H9 (cell line): ENCODE results near the gene ACADM. TPM values are rescaled to one million over a fixed set of nuclear protein-coding genes. Genes with fewer than 3 reads are reported as not detected.

Experiments
- DNase-seq: peaks from one replicate; pipeline ENCODE4 v3.0.0-alpha.2; 2017
- H2AFZ ChIP-seq: one replicate; pipeline ENCODE4 v1.6.1; 2013; ENCODE audit warnings: mild to moderate bottlenecking, low read length, control low read depth, moderate library complexity
- H2AK5ac ChIP-seq: 2 replicates; pipeline ENCODE4 v1.6.1; 2013; ENCODE audit warnings: low read length, control low read depth, mixed read lengths; ENCODE audit not compliant: insufficient read length
- H2BK120ac ChIP-seq: one replicate; pipeline ENCODE4 v1.6.1; 2013; ENCODE audit warnings: low read depth, mild to moderate bottlenecking, low read length, control low read depth, inconsistent platforms; ENCODE audit not compliant: poor library complexity, severe bottlenecking
- H2BK12ac ChIP-seq: 2 replicates; pipeline ENCODE4 v1.6.1; 2013; ENCODE audit warnings: low read length, control low read depth, mixed read lengths, low read depth; ENCODE audit not compliant: insufficient read length
- H2BK15ac ChIP-seq: 2 replicates; pipeline ENCODE4 v1.6.1; 2013; ENCODE audit warnings: low read depth, low read length, control low read depth
- H2BK20ac ChIP-seq: one replicate; pipeline ENCODE4 v1.6.1; 2013; ENCODE audit warnings: low read depth, mild to moderate bottlenecking, low read length, control low read depth, inconsistent platforms; ENCODE audit not compliant: poor library complexity, severe bottlenecking
- H2BK5ac ChIP-seq: 2 replicates; pipeline ENCODE4 v1.6.1; 2013; ENCODE audit warnings: low read length, control low read depth, mixed read lengths; ENCODE audit not compliant: insufficient read length
- H3K14ac ChIP-seq: 2 replicates; pipeline ENCODE4 v1.6.1; 2013; ENCODE audit warnings: low read length, control low read depth; ENCODE audit not compliant: insufficient read depth
- H3K18ac ChIP-seq: 2 replicates; pipeline ENCODE4 v1.6.1; 2013; ENCODE audit warnings: low read depth, mild to moderate bottlenecking, mixed read lengths, low read length, control low read depth; ENCODE audit not compliant: insufficient read length
- H3K23ac ChIP-seq: 2 replicates; pipeline ENCODE4 v1.6.1; 2013; ENCODE audit warnings: low read length, control low read depth, mixed read lengths, low read depth; ENCODE audit not compliant: insufficient read length
- H3K23me2 ChIP-seq: 2 replicates; pipeline ENCODE4 v1.6.1; 2013; ENCODE audit warnings: low read depth, mild to moderate bottlenecking, mixed read lengths, low read length, control low read depth; ENCODE audit not compliant: insufficient read length, poor library complexity, severe bottlenecking
- H3K27ac ChIP-seq: 2 replicates; pipeline ENCODE4 v1.5.1; 2013; ENCODE audit warnings: low read length, control low read depth, mixed read lengths, low read depth; ENCODE audit not compliant: insufficient read length
- H3K27me3 ChIP-seq: 2 replicates; pipeline ENCODE4 v1.6.1; 2013; ENCODE audit warnings: low read length, control low read depth, inconsistent platforms; ENCODE audit not compliant: insufficient read depth
- H3K4ac ChIP-seq: 2 replicates; pipeline ENCODE4 v1.6.1; 2013; ENCODE audit warnings: low read depth, mild to moderate bottlenecking, control low read depth, inconsistent platforms, low read length, moderate library complexity
- H3K4me1 ChIP-seq: 2 replicates; pipeline ENCODE4 v1.6.1; 2013; ENCODE audit warnings: low read length, control low read depth, inconsistent platforms; ENCODE audit not compliant: insufficient read depth
- H3K4me2 ChIP-seq: 2 replicates; pipeline ENCODE4 v1.6.1; 2013; ENCODE audit warnings: low read length, control low read depth, mixed read lengths; ENCODE audit not compliant: insufficient read length, insufficient read depth
- H3K56ac ChIP-seq: 2 replicates; pipeline ENCODE4 v1.6.1; 2013; ENCODE audit warnings: low read depth, mild to moderate bottlenecking, mixed read lengths, low read length, control low read depth; ENCODE audit not compliant: insufficient read length
- H3K79me1 ChIP-seq: 2 replicates; pipeline ENCODE4 v1.6.1; 2013; ENCODE audit warnings: low read depth, mild to moderate bottlenecking, moderate library complexity, low read length, control low read depth, inconsistent platforms; ENCODE audit not compliant: insufficient read depth, poor library complexity, severe bottlenecking
- H3K79me2 ChIP-seq: 2 replicates; pipeline ENCODE4 v1.6.1; 2013; ENCODE audit warnings: low read length, control low read depth, inconsistent platforms; ENCODE audit not compliant: insufficient read depth
- H3K9ac ChIP-seq: 2 replicates; pipeline ENCODE4 v1.6.1; 2013; ENCODE audit warnings: low read length, control low read depth, mixed read lengths; ENCODE audit not compliant: insufficient read length; ENCODE audit errors: extremely low read depth
- H3K9me3 ChIP-seq: one replicate; pipeline ENCODE4 v1.6.1; 2013; ENCODE audit warnings: low read depth, low read length, inconsistent platforms; ENCODE audit not compliant: control insufficient read depth
- H3T11ph ChIP-seq: one replicate; pipeline ENCODE4 v1.6.1; 2013; ENCODE audit warnings: mild to moderate bottlenecking, low read length, control low read depth, inconsistent platforms
- H4K20me1 ChIP-seq: one replicate; pipeline ENCODE4 v1.6.1; 2013; ENCODE audit not compliant: control insufficient read depth, insufficient read length, insufficient read depth
- H4K5ac ChIP-seq: 2 replicates; pipeline ENCODE4 v1.6.1; 2013; ENCODE audit warnings: low read depth, mild to moderate bottlenecking, mixed read lengths, low read length, control low read depth; ENCODE audit not compliant: insufficient read length
- H4K8ac ChIP-seq: replicated peaks from 2 replicates; pipeline ENCODE4 v1.6.1; 2013; ENCODE audit warnings: low read length, control low read depth, mixed read lengths, low read depth; ENCODE audit not compliant: insufficient read length
- H4K91ac ChIP-seq: 2 replicates; pipeline ENCODE4 v1.6.1; 2013; ENCODE audit warnings: low read depth, mild to moderate bottlenecking, moderate library complexity, mixed read lengths, low read length, control low read depth; ENCODE audit not compliant: insufficient read length
- H3K27ac Mint-ChIP-seq, 3 experiments: 2 replicates in 2 of 3; 3 replicates in 1 of 3; pipeline ENCODE4 v1.8.0; 2020 to 2021; ENCODE audit warnings: mixed read lengths in 3 of 3, mild to moderate bottlenecking in 1 of 3, moderate library complexity in 1 of 3
- H3K27me3 Mint-ChIP-seq: 2 replicates; pipeline ENCODE4 v1.8.0; 2021; ENCODE audit warnings: low read depth, mild to moderate bottlenecking, moderate library complexity, mixed read lengths
- H3K36me3 Mint-ChIP-seq, 3 experiments: 2 replicates in 2 of 3; 3 replicates in 1 of 3; pipeline ENCODE4 v1.8.0; 2020 to 2021; ENCODE audit warnings: low read depth in 3 of 3, mixed read lengths in 3 of 3; ENCODE audit not compliant: insufficient read depth in 1 of 3
- H3K4me1 Mint-ChIP-seq, 2 experiments: 2 replicates each; pipeline ENCODE4 v1.8.0; 2020; ENCODE audit warnings: mixed read lengths in 2 of 2
- H3K4me3 Mint-ChIP-seq, 2 experiments: 2 replicates in 1 of 2; 3 replicates in 1 of 2; pipeline ENCODE4 v1.8.0; 2020 to 2021; ENCODE audit warnings: mild to moderate bottlenecking in 2 of 2, mixed read lengths in 2 of 2, moderate library complexity in 1 of 2
- H3K9me3 Mint-ChIP-seq, 2 experiments: 2 replicates in 1 of 2; 3 replicates in 1 of 2; pipeline ENCODE4 v1.8.0; 2020; ENCODE audit warnings: mild to moderate bottlenecking in 2 of 2, mixed read lengths in 2 of 2, moderate library complexity in 1 of 2
- WGBS: extraction: QIAGEN DNeasy Blood & Tissue Kit; methylation state at CpG from one replicate; pipeline ENCODE4 v1.1.7; 2013; ENCODE audit warnings: missing lambda C conversion rate, low lambda C conversion rate, mixed read lengths; ENCODE audit not compliant: insufficient read length; ENCODE audit errors: extremely low coverage; 5-methylcytosine and 5-hydroxymethylcytosine counted together
- total RNA-seq: library from RNA; stranded (reverse); gene quantifications from 2 replicates; pipeline ENCODE4 v1.2.1, GENCODE V29; 2021
- TF ChIP-seq, protein P1 (sequence below): fragments of 200-600 bp; sonication (generic); conservative IDR thresholded peaks from 3 replicates; pipeline ENCODE4 v1.8.0; 2021; ENCODE audit warnings: antibody characterized with exemption, mild to moderate bottlenecking

Gene ACADM
- total RNA-seq, 1 experiment from 2014 or later, result 51.3 TPM

DNA sequence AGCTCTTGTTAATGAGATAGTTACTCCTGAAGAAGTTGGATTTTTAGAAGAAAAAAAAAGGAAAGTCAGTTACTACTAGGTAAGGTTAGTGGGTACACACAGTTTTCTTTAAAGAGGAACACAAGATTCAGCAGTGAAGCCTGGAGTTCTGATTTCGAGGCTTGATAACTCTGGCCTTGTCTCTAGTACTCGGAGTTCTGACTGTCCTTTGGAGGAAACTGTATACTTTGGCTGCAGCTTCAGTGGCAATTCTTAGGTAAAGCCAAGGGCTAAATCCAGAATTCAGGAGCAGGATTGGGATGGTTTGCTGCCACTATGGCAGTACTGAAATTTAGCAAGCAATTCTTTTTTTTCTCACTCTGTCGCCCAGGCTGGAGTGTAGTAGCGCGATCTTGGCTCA lies 9.2 kb downstream of the ACADM start:
- Histone ChIP-seq H2AFZ (no peak overlapping the region), H2BK5ac (no peak overlapping the region), H3K14ac (no peak overlapping the region), H2BK20ac (no peak overlapping the region), H3K4me1 (no peaks in the 10 kb centered on the region), H3K79me1 (no peaks in the 10 kb centered on the region), H2BK120ac (no peak overlapping the region), H2AK5ac (no peak overlapping the region), H4K5ac (no peak overlapping the region), H3T11ph (no peak overlapping the region), H3K4ac (no peak overlapping the region), H2BK15ac (no peak overlapping the region), H3K18ac (no peak overlapping the region), H3K9me3 (no peaks in the 10 kb centered on the region), H3K9ac (no peak overlapping the region), H4K8ac (no peak overlapping the region), H2BK12ac (no peak overlapping the region), H3K56ac (no peak overlapping the region), H3K23ac (no peak overlapping the region), H3K4me2 (no peak overlapping the region), H4K20me1 (no peaks in the 10 kb centered on the region), H3K23me2 (no peaks in the 10 kb centered on the region), H4K91ac (no peak overlapping the region), H3K79me2 (no peaks in the 10 kb centered on the region), H3K27me3 (no peaks in the 10 kb centered on the region), H3K27ac (no peak overlapping the region)
- Mint-ChIP-seq H3K36me3 (peaks cover 12 to 34% (median 34%) of the 10 kb centered on the region in 3 experiments; a peak in 6 of 7 replicates), H3K4me1 (no peaks in the 10 kb centered on the region), H3K4me3 (no peak overlapping the region), H3K9me3 (no peaks in the 10 kb centered on the region), H3K27ac (no peak overlapping the region), H3K27me3 (no peaks in the 10 kb centered on the region)
- DNase-seq, result no peak
- TF ChIP-seq, protein P1, sequence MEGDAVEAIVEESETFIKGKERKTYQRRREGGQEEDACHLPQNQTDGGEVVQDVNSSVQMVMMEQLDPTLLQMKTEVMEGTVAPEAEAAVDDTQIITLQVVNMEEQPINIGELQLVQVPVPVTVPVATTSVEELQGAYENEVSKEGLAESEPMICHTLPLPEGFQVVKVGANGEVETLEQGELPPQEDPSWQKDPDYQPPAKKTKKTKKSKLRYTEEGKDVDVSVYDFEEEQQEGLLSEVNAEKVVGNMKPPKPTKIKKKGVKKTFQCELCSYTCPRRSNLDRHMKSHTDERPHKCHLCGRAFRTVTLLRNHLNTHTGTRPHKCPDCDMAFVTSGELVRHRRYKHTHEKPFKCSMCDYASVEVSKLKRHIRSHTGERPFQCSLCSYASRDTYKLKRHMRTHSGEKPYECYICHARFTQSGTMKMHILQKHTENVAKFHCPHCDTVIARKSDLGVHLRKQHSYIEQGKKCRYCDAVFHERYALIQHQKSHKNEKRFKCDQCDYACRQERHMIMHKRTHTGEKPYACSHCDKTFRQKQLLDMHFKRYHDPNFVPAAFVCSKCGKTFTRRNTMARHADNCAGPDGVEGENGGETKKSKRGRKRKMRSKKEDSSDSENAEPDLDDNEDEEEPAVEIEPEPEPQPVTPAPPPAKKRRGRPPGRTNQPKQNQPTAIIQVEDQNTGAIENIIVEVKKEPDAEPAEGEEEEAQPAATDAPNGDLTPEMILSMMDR, result no peak
- no CpG with 5 or more reads among the region's 5 CpGs for WGBS
